GM18507 (cell line): Measurements from ENCODE around the gene KANSL1L.

Experiments
- DNase-seq: peaks from one replicate; pipeline ENCODE4 v3.0.0; 2011; ENCODE audit warnings: low read depth; ENCODE audit not compliant: insufficient read length; ENCODE audit errors: extremely low spot score
- FAIRE-seq: peaks from 2 replicates; lab custom pipeline; 2011; peaks lifted over from hg19 to GRCh38; lab: Jason Lieb, UNC

Gene KANSL1L

DNA sequence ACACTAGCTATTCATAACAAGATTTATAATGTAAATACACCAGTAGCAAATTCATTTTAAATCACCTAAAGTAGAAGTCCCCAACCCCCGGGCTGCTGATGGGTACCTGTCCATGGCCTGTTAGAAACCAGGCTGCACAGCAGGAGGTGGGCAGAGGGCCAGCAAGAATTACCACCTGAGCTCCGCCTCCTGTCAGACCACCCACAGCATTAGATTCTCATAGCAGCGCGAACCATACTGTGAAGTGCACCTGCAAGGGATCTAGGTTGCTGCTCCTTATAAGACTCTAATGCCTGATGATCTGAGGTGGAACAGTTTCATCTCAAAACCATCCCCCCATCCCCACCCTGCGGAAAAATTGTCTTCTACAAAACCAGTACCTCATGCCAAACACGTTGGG lies 71.3 kb downstream of the KANSL1L start:
- no peak for FAIRE-seq
- DNase-seq: no peak

DNA sequence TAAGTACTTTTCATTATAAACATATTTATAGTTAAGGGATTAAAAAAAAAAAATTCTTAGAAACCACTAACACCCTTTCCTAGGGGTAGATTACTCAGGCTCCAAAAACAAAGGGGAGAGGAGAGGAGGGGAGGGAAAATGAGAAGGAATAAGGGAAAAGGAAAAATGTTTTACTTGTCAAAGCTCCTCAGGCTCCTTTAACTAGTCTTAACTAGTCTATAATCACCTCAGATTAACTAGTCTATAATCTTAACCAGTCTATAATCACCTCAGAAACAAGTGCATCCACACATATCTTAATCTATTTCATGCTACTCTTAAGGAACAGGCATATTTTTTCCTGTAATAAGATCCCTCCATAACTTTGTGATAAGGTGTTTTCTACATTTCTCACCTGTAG lies 76.4 kb downstream of the KANSL1L start:
- FAIRE-seq: no peak
- DNase-seq: no peak

DNA sequence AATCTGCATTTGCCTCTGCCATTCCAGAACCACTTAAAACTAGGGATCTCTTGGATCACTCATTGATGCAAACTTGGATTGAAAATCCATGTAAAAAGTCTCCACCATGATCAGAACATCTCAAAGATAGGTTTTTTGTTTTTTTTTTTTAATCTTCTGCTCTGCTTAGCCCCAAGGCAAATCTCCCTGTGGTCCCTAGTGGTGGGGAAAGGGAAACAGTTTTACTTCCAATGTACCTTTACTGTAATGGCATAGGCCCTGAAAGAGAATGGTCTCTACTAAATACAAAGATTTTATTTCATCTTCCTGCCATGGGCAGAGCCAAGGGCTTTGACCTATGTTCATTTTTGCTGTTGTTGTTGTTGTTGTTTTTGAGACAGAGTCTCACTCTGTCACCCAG lies 78.4 kb downstream of the KANSL1L start:
- FAIRE-seq: no peak

GRCh38 chr2:210086930-210087329 lies 84.3 kb downstream of the KANSL1L start:
- DNase-seq (no peak), FAIRE-seq (no peak)

More for the DNA sequence above, 78.4 kb downstream of the KANSL1L start:
- no peak for DNase-seq

DNA sequence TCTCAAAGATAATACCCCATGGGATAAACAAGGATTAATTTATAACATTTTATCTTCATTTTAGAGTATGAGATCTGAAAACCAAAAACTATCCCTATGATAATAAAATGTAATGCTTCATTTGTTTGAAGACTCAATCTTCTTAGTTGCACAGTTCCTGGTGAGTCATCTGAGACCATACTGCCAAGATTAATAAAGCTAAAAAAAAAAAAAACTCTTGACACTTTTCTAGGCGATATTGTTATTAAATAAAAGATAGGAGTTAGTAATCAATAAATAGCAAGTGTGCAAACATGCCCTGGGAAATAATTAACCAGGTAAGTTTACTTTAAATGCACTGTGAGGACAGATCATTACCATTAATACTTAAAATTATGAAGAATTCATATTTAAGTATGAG lies 84.9 kb downstream of the KANSL1L start:
- no peak for FAIRE-seq
- no peak for DNase-seq

GRCh38 chr2:210072922-210073509 lies 98.2 kb downstream of the KANSL1L start:
- DNase-seq (no peak), FAIRE-seq (peak; percentile 76)

DNA sequence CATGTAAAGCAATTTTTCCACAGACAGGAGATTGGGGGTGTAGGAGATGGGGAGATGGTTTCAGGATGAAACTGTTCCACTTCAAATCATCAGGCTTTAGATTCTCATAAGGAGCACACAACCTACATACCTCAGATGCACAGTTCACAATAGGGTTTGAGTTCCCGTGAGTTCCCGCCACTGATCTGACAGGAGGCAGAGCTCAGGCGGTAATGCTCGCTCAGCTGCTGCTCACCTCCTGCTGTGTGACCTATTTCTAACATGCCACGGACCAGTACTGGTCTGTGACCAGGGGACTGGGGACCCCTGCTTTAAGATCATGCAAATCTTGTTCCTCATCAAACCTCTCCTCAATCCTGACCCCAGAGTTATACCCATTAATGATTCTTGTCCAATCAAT lies 98.7 kb downstream of the KANSL1L start:
- DNase-seq (no peak), FAIRE-seq (no peak)

DNA sequence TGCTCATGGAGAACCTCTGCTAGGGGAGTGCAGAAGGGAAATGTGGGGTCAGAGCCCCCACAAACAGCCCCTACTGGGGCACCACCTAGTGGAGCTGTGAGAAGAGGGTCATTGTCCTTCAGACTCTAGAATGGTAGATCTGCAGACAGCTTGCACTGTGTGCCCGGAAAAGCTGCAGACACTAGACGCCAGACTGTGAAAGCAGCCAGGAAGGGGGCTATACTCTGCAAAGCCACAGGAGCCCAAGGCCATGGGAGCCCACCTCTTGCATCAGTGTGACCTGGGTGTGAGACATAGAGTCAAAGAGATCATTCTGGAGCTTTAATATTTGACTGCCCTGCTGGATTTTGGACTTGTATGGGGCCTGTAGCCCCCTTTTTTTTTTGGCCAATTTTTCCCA lies 107.9 kb downstream of the KANSL1L start:
- DNase-seq (no peak), FAIRE-seq (no peak)

GRCh38 chr2:210055825-210056224 lies 115.4 kb downstream of the KANSL1L start:
- FAIRE-seq: no peak
- DNase-seq: no peak

DNA sequence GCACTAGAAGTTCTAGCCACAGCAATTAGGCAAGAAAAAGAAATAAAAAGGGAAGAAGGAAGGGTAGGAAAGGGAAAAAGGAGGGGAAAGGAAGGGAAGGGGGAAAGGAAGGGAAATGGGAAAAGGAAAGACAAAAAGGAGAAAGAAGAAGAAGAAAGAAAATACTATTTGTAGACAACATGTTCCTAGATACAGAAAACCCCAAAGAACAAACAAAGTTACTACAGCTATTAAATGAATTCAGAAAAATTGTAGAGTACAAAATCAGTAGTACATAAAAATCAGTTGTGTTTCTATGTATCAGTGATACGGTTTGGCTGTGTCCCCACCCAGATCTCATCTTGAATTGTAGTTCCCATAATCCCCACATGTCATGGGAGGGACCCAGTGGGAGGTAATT lies 116.5 kb downstream of the KANSL1L start:
- FAIRE-seq (no peak), DNase-seq (no peak)

- FAIRE-seq: no peak
- DNase-seq: no peak
Observed at GRCh38 chr2:210050885-210051284, 120.3 kb downstream of the KANSL1L start.

DNA sequence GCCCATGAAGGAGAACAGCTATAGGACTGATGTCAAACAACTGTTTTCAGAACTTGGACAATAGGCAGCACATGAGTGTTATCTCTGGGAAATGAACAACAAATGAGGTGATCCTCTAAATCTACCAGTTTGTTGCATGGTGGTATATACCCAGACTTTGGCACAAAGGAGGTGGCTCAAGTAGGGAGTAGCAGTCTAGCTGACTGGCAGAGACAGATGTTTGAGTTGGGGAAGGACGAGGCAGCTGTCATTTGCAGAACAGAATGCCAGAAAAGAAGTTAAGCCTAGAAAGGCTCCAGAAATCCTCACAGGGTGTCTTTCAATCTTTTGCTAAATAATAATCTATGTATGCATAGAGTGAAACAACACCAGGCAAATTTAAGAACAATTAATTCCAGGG lies 121.4 kb downstream of the KANSL1L start:
- FAIRE-seq (no peak), DNase-seq (no peak)

DNA sequence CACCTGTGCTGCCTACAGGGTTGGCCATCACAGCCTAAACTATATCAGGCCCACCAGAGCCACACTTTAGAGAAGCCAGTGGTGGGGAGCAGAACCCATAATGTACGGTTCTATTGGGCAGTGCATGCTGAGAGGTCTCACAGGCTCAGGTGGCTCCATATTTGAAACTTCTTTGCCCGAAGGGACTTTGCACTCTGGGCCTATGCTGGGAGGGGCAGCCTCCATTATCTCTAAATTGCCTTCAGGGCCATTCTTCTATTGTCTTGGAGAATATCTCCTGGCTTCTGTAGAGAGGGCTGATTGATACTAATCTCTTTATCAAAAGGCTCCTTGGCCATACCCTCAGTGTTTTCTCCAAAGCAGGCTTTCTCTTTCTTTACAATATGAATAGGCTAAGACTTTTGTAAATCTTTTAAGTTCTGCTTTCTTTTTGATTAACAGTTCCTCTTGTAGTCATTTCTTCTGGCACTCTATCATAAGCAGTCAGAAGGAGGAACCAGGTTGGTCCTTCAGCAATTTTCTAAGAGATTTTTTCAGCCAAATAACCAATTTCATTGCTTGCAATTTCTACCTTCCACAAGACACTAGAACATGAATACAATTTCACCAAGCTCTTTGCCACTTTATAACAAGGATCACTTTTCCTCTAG lies 124.2 kb downstream of the KANSL1L start:
- DNase-seq (no peak), FAIRE-seq (no peak)

DNA sequence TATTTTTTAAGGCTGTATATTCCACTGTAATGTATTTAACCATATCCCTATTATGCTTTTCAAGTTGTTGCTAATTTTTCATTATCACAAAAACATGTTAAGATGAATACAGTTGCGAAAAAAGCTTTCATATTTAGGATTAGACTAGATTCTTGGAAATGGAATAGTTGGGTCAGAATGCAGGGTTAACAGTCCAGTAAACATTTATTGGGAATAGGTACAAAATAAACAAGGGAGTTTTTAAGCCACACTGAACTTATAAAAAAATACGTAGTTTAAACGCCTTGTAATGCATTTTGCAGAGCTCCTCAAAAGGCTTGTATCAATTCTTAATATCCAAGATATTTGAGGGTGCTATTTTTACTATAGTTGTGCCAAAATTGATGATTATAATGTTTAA lies 133.1 kb downstream of the KANSL1L start:
- FAIRE-seq: no peak
- no peak for DNase-seq

GRCh38 chr2:210035679-210036078 lies 135.5 kb downstream of the KANSL1L start:
- no peak for DNase-seq
- FAIRE-seq: no peak

DNA sequence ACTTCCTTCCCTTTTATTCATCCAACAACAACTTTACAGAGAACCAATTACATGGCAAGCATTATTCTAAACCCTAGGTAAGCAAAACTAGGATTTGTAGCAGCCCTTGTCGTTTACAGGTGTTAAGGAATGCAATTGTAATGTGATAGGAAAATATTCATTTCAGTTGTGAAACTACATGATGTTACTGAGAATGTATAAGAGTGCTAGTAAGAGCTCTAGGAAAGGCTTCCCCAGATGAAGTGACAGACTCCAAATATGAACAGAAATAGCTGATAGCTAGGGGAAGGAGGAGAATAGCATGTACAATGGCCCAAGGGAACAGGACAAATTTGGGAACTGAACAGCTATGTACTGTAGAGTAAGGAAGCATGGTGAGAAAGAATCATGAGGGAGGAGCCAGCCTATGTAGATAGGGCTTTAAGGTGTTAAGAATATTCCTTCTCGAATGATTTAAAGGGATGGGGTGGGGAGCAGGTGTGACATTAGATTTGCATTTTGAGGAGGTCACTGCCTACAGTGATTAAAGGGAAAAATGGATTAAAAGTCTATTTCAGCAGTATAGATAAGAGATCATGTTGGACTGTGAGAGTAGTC lies 137.0 kb downstream of the KANSL1L start:
- no peak for FAIRE-seq
- DNase-seq: no peak

DNA sequence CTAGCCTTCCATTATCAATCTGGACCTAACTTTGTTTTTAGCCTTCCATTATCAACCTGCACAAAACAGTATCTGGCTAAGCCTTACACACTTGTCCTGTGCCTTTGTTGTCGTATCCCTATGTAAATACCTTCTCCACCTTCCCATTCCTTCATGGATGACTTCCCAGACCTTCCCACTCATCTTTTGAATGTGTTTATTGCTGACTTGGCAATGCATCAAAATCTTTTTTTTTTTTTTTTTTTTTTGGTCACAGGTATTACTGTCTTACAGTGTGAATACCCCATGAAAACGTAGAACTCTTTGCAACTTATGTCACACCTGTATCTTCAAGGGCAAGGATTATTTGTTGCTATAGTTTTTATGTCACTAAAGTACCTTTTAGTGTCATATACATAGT lies 143.0 kb downstream of the KANSL1L start:
- FAIRE-seq (no peak), DNase-seq (no peak)

GRCh38 chr2:210027608-210028007 lies 143.6 kb downstream of the KANSL1L start:
- no peak for FAIRE-seq
- DNase-seq: no peak

GRCh38 chr2:210022824-210023223 lies 148.4 kb downstream of the KANSL1L start:
- FAIRE-seq (no peak), DNase-seq (no peak)

DNA sequence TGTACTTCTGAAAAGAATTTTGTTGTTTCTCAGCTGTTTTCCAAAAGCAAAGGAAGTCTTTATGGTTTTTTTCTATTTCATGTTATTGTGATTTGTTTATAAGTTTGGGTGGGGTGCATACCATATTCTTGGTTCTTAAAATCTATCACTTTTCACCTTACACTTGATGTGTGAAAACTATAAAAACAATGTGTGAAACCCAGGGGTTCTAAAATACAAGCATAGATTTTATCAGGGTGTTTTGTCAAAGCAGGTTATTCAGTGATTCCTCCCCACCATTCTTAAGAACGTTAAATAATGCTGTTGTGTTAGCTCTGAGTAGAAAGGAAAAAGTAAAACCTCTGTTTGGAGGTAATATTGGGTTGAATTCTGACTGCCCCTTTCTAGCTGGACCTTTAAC lies 151.1 kb downstream of the KANSL1L start:
- peak; percentile 33 for FAIRE-seq
- no peak for DNase-seq

GRCh38 chr2:210009896-210010295 lies 161.3 kb downstream of the KANSL1L start:
- DNase-seq (no peak), FAIRE-seq (no peak)
